OCI-LY1 (cell line): Measurements from ENCODE around the gene EYS.

Source experiments
- CTCF ChIP-seq: fragments of 200-600 bp; sonication (generic), shearing (Covaris generic); IDR thresholded peaks from 2 replicates; pipeline ENCODE4 v1.5.1; 2017; ENCODE audit warnings: mild to moderate bottlenecking, antibody characterized with exemption, low read length, moderate library complexity, mixed read lengths
- EZH2 ChIP-seq: fragments of 200-600 bp; sonication (generic), shearing (Covaris generic); IDR thresholded peaks from 2 replicates; pipeline ENCODE4 v1.8.0; 2017; ENCODE audit warnings: borderline replicate concordance, mixed run types, mild to moderate bottlenecking, antibody characterized with exemption, low read length, moderate library complexity, mixed read lengths

- no peak for TF ChIP-seq CTCF
- TF ChIP-seq EZH2, result no peak
These were observed 444.8 kb downstream of the EYS start for GRCh38 chr6:65262241-65262640.
